Activated naive CD4-positive, alpha-beta T cell treated with anti-CD3 and anti-CD28 coated beads, Interleukin-2, amount 50 U/mL, for 24 hours (primary cell): ENCODE data around the gene MYRF.

Experiments
- H3K27ac Mint-ChIP-seq: one replicate; pipeline ENCODE4 v1.8.0; 2021; ENCODE audit warnings: mild to moderate bottlenecking, mixed read lengths
- H3K27me3 Mint-ChIP-seq: one replicate; pipeline ENCODE4 v1.8.0; 2021; ENCODE audit warnings: mixed read lengths
- H3K36me3 Mint-ChIP-seq: one replicate; pipeline ENCODE4 v1.8.0; 2021; ENCODE audit warnings: mixed read lengths
- H3K4me1 Mint-ChIP-seq: one replicate; pipeline ENCODE4 v1.8.0; 2021; ENCODE audit warnings: mixed read lengths
- H3K4me3 Mint-ChIP-seq: one replicate; pipeline ENCODE4 v1.8.0; 2021; ENCODE audit warnings: mild to moderate bottlenecking, mixed read lengths
- H3K9me3 Mint-ChIP-seq: one replicate; pipeline ENCODE4 v1.8.0; 2021; ENCODE audit warnings: mixed read lengths

The MYRF gene

DNA sequence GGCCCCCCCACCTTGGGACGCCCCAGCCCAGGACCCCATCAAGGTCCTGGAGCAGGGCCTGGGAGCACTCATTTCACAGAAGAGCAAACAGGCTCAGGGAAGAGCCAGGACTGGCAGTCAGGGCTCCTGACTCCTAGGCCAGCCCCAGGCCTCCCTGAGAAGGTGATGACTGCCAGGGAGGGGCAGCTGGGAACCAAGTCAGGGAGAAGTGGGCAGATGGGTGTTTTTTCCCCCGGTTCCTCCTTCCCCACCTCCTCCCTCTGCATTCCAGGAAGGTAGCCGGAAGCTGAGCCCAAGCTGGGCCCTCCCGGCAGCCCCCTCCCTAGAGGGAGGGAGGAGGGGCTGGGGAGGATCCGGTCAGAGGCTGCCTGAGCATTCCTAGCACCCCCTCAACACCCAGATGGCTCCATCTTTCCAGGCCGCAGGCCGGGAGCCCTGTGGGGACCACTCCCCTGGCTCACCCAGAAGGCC is 19.6 kb downstream of the MYRF start:
- peaks cover 13% of the 10 kb centered on the region for H3K4me1 Mint-ChIP-seq
- no peaks in the 10 kb centered on the region for H3K27me3 Mint-ChIP-seq
- H3K9me3 Mint-ChIP-seq, result no peaks in the 10 kb centered on the region
- no peaks in the 10 kb centered on the region for H3K36me3 Mint-ChIP-seq
- no peak overlapping the region for H3K27ac Mint-ChIP-seq
- H3K4me3 Mint-ChIP-seq, result no peak overlapping the region

DNA sequence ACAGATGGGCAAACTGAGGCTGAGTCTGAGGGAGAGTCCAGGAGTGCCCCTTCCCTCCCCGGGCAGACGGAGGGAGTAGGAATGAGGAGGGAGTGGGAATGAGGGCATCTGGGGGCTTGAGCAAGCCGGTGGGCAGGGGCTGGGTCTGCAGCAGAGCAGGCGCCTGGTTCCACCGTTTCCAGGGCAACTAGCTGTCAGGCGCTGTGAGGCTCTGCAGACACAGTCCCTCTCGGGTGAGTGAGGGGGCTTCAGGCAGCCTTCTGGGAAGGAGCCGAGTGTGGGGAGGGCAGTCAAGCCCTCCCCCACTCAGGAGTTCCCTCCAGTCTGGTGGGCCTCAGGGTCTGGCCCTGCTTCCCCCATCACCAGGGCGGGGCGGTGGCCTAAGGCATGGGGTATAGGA is 20.9 kb downstream of the MYRF start:
- H3K27ac Mint-ChIP-seq, result no peak overlapping the region
- H3K36me3 Mint-ChIP-seq, result no peaks in the 10 kb centered on the region
- peaks cover 18% of the 10 kb centered on the region for H3K4me1 Mint-ChIP-seq
- H3K4me3 Mint-ChIP-seq, result no peak overlapping the region
- H3K9me3 Mint-ChIP-seq, result no peaks in the 10 kb centered on the region
- H3K27me3 Mint-ChIP-seq, result no peaks in the 10 kb centered on the region

GRCh38 chr11:61773809-61774208 is 21.4 kb downstream of the MYRF start:
- Mint-ChIP-seq H3K9me3 (no peaks in the 10 kb centered on the region), H3K4me1 (peaks cover 18% of the 10 kb centered on the region)

GRCh38 chr11:61774411-61774810 is 22.0 kb downstream of the MYRF start:
- Mint-ChIP-seq H3K27ac (no peak overlapping the region), H3K27me3 (no peaks in the 10 kb centered on the region), H3K4me1 (peaks cover 18% of the 10 kb centered on the region), H3K4me3 (no peak overlapping the region), H3K36me3 (no peaks in the 10 kb centered on the region), H3K9me3 (no peaks in the 10 kb centered on the region)

More at GRCh38 chr11:61773809-61774208, 21.4 kb downstream of the MYRF start:
- H3K36me3 Mint-ChIP-seq, result no peaks in the 10 kb centered on the region
- no peak overlapping the region for H3K4me3 Mint-ChIP-seq
- H3K27me3 Mint-ChIP-seq, result no peaks in the 10 kb centered on the region
- no peak overlapping the region for H3K27ac Mint-ChIP-seq

DNA sequence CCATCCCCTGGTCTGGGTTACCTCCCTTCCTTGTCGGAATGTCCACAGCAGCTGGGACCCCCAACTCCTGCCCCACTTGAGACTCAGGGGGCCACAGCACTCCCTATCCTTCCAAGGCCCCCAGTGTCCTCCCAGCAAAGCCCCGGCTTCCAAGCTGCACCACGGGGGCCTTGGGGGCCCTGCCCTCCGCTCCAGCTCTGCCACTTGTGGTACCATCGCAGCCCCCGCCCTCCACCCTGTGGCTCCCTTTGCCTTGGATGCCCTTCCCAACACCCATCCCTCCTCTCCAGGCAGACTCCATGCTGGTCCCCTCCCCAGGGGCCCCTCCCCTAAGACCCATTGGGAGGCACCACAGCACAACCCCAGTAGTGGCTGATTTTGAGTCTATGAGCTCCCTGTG is 22.7 kb downstream of the MYRF start:
- no peaks in the 10 kb centered on the region for H3K36me3 Mint-ChIP-seq
- no peak overlapping the region for H3K27ac Mint-ChIP-seq
- no peaks in the 10 kb centered on the region for H3K27me3 Mint-ChIP-seq
- H3K9me3 Mint-ChIP-seq, result no peaks in the 10 kb centered on the region
- H3K4me1 Mint-ChIP-seq, result peaks cover 18% of the 10 kb centered on the region
- no peak overlapping the region for H3K4me3 Mint-ChIP-seq

GRCh38 chr11:61775606-61776554 is 23.4 kb downstream of the MYRF start:
- H3K27ac Mint-ChIP-seq, result no peak overlapping the region

GRCh38 chr11:61776561-61777075 is 24.2 kb downstream of the MYRF start:
- Mint-ChIP-seq H3K4me3 (peak overlapping the region; percentile 51), H3K4me1 (peaks cover 15% of the 10 kb centered on the region)

More at GRCh38 chr11:61775606-61776554, 23.4 kb downstream of the MYRF start:
- H3K4me3 Mint-ChIP-seq, result peak overlapping the region; percentile 51
- H3K9me3 Mint-ChIP-seq, result no peaks in the 10 kb centered on the region
- H3K4me1 Mint-ChIP-seq, result peaks cover 18% of the 10 kb centered on the region
- H3K36me3 Mint-ChIP-seq, result no peaks in the 10 kb centered on the region
- H3K27me3 Mint-ChIP-seq, result no peaks in the 10 kb centered on the region

DNA sequence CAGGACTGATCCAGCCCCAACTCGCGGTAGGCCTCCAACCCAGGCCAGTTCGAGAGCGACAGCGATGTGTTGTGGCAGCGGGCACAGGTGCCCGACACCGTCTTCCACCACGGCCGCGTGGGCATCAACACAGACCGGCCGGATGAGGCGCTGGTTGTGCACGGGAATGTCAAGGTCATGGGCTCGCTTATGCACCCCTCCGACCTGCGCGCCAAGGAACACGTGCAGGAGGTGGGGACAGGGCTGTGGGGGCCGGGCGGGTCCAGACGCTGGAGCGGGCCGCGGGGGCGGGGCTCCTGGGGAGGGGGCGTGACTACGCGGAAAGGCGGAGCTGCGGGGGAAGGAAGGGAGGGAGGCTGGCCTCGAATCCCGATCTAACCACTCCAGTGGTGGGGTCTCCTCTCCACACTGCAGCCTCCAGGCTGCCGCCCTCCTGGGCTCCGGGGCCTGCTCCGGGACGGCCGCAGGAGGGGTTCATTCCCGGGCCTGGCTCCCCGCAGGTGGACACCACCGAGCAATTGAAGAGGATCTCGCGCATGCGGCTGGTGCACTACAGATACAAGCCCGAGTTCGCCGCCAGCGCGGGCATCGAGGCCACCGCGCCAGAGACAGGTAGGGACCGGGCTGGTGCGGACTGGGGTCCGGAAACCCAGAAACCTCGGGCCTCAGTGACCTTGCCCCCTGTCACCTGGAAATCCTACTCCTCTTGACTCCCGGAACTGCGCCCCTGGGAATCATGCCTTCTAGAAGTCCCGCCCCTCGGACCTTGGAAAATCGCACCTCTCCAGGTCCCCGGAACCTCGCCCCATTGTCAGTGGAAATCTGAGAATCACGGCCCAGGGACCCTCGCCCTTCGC is 25.0 kb downstream of the MYRF start:
- H3K27me3 Mint-ChIP-seq, result no peaks in the 10 kb centered on the region
- H3K4me1 Mint-ChIP-seq, result peaks cover 15% of the 10 kb centered on the region
- no peaks in the 10 kb centered on the region for H3K9me3 Mint-ChIP-seq
- H3K36me3 Mint-ChIP-seq, result no peaks in the 10 kb centered on the region
- peak overlapping the region; percentile 51 for H3K4me3 Mint-ChIP-seq
- H3K27ac Mint-ChIP-seq, result no peak overlapping the region

More at GRCh38 chr11:61776561-61777075, 24.2 kb downstream of the MYRF start:
- H3K9me3 Mint-ChIP-seq, result no peaks in the 10 kb centered on the region
- no peak overlapping the region for H3K27ac Mint-ChIP-seq
- H3K36me3 Mint-ChIP-seq, result no peaks in the 10 kb centered on the region
- H3K27me3 Mint-ChIP-seq, result no peaks in the 10 kb centered on the region

DNA sequence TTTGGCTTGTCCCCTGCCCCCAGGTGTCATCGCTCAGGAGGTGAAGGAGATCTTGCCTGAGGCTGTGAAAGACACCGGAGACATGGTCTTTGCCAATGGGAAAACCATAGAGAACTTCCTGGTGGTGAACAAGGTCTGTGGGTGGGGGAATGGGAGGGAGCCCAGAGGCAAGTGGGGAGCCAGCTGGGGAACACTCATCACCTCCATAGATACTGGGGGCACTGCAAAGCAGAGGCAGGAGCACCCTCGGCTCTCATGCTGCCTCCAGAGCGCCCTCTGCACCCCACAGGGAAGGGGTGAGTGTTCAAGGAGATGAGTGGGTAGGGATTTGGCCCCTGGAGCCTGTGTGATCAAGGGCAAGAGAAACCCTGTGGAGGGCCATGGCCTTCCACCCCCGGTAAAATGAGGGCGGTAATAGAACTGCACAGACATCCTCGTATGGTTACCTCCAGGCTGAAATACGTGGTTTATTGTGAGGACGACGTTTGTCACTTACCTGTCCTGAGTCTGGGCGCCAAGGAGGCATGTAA is 26.0 kb downstream of the MYRF start:
- Mint-ChIP-seq H3K9me3 (no peaks in the 10 kb centered on the region), H3K27ac (no peak overlapping the region), H3K36me3 (no peaks in the 10 kb centered on the region), H3K4me1 (peaks cover 15% of the 10 kb centered on the region), H3K27me3 (no peaks in the 10 kb centered on the region), H3K4me3 (no peak overlapping the region)

DNA sequence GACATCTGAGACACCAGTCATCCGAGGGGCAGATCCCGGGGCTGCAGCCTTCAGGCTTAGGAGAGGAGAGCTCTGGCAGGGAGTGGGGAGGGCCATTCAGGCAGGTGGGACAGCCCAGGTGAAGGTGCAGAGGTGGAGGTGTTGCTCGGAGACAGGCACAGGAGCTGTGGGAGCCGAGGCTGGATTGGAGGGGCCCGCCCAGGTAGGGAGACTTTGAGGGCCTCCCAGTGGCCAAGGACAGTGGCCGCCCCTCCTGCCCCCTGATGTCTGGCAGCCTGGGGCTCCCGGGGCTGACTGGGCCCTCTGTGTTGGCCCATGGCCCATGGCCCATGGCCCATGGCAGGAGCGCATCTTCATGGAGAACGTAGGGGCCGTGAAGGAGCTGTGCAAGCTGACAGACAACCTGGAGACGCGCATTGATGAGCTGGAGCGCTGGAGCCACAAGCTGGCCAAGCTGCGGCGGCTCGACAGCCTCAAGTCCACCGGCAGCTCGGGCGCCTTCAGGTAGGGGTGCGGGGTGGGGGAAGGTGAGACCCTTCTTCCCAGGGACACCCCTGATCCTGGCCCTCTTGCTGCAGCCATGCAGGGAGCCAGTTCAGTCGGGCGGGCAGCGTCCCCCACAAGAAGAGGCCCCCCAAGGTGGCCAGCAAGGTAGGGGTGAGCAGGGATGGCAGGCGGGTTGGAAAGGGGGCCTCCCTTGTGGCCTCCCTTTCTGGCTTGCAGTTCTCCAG is 26.6 kb downstream of the MYRF start:
- Mint-ChIP-seq H3K27ac (no peak overlapping the region), H3K4me3 (no peak overlapping the region), H3K9me3 (no peaks in the 10 kb centered on the region)

DNA sequence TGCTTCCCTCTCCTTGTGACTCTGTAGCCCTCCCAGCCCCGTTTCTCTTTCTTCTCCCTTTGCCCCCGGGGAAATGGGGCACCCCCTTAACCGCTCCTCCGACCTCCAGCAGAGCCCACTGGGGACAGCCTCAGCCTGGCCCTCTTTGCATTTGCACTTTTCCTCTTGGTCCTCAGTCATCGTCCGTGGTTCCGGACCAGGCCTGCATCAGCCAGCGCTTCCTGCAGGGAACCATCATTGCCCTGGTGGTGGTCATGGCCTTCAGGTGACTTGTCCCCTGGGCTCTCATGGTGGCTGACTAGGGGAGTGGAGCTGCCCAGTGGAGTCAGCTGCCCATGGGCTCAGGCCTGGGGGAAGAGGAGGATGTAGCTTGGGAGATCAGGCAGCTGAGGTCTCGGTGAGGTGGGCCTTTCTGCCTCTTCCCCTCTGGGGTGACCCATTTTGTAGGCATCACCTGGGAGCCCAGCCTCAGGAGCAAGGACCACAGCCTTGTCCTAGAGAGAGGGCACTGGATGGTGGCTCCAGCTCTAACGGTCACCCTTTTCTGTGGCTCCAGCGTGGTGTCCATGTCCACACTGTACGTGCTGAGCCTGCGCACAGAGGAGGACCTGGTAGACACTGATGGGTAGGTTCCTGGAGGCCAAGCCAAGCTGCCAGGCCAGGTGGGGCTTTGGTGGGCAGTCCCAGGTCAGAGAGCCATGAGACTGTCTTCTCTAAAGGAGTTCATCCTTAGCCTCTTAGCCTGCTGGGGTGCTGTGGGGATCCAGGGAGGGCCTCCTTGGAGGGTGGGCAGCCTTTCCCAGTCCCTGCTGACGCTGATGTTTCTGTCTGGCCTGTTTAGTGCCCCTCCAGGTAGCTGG is 27.5 kb downstream of the MYRF start:
- no peaks in the 10 kb centered on the region for H3K27me3 Mint-ChIP-seq
- no peak overlapping the region for H3K4me3 Mint-ChIP-seq
- peaks cover 15% of the 10 kb centered on the region for H3K4me1 Mint-ChIP-seq
- peak overlapping the region; percentile 23 for H3K27ac Mint-ChIP-seq
- no peaks in the 10 kb centered on the region for H3K9me3 Mint-ChIP-seq
- H3K36me3 Mint-ChIP-seq, result no peaks in the 10 kb centered on the region

More for the DNA sequence above, 26.6 kb downstream of the MYRF start:
- Mint-ChIP-seq H3K36me3 (no peaks in the 10 kb centered on the region), H3K27me3 (no peaks in the 10 kb centered on the region), H3K4me1 (peaks cover 15% of the 10 kb centered on the region)

DNA sequence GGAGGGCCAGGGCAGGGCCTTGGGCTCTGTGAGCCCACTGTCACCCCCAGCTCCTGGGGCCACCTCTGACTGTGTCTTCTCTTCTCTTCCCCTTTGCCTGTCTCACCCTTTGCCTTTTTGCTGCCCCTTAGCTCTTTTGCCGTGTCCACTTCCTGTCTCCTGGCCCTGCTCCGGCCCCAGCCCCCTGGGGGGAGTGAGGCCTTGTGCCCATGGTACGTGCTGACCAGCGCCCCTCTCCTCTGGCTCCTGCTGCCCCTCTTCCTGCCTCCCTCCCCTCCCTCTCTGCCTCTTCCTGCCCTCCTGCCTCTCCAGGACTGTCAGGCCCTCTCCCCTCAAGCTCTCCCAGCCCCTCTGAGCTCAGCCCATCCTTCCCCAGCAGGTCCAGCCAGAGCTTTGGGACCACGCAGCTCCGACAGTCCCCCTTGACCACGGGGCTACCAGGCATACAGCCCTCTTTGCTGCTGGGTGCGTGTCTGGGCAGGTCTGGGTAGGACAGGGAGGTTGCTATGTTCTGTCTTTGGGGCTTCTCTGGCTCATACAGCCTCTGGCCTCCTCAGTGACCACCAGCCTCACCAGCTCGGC is 28.2 kb downstream of the MYRF start:
- no peaks in the 10 kb centered on the region for H3K27me3 Mint-ChIP-seq
- H3K36me3 Mint-ChIP-seq, result no peaks in the 10 kb centered on the region
- H3K4me3 Mint-ChIP-seq, result no peak overlapping the region
- no peak overlapping the region for H3K27ac Mint-ChIP-seq
- no peaks in the 10 kb centered on the region for H3K9me3 Mint-ChIP-seq
- peaks cover 15% of the 10 kb centered on the region for H3K4me1 Mint-ChIP-seq

GRCh38 chr11:61781585-61781984 is 29.1 kb downstream of the MYRF start:
- no peak overlapping the region for H3K4me3 Mint-ChIP-seq
- H3K36me3 Mint-ChIP-seq, result no peaks in the 10 kb centered on the region
- no peaks in the 10 kb centered on the region for H3K27me3 Mint-ChIP-seq
- no peaks in the 10 kb centered on the region for H3K9me3 Mint-ChIP-seq
- H3K4me1 Mint-ChIP-seq, result peaks cover 10% of the 10 kb centered on the region
- no peak overlapping the region for H3K27ac Mint-ChIP-seq

DNA sequence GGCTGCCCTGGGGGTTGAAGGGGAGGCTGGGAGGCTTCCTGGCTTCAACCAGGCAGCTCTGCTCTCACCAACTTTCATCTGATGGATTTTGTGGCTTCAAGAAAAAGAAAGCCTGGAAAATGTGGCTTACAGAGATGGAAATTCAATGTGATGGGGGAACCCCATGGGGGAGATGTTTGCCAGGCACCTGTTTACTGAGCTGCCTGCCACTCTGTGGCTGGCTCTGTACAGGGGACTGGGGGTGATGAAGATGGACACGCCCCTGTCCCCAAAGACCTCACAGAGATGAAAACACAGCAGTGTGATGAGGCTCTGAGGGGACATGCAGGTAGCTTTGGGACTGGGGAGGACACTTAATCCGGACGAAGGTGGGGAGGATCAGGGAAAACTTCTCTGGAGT is 29.9 kb downstream of the MYRF start:
- Mint-ChIP-seq H3K27ac (no peak overlapping the region), H3K36me3 (no peaks in the 10 kb centered on the region), H3K4me1 (peaks cover 5% of the 10 kb centered on the region), H3K9me3 (no peaks in the 10 kb centered on the region), H3K27me3 (no peaks in the 10 kb centered on the region), H3K4me3 (no peak overlapping the region)
